Ovary (tissue), 9 donors: Measurements from ENCODE around the gene USP48. TPM values are rescaled to one million over a fixed set of nuclear protein-coding genes. Genes with fewer than 3 reads are reported as not detected.
"Not testable (repeated sequence)": the region's sequence is repeated elsewhere in the genome, so short reads cannot be mapped to it uniquely, and the experiment has no call there.

ENCODE experiments used
- DNase-seq, 5 donors: peaks; one replicate each; pipeline ENCODE4 v3.0.0-alpha.2; 2019 to 2020
- H3K27ac ChIP-seq, 2 donors: fragments of 200-600 bp; one replicate each; pipeline versions ENCODE4 v1.5.1 to v1.8.0; 2019 to 2022
- H3K27me3 ChIP-seq: fragments of 200-600 bp; one replicate; pipeline ENCODE4 v1.8.0; 2022
- H3K36me3 ChIP-seq: fragments of 200-600 bp; sonication (generic); one replicate; pipeline ENCODE4 v1.5.1; 2019
- H3K4me1 ChIP-seq: one replicate; pipeline ENCODE4 v1.8.1; 2013; ENCODE audit warnings: mild to moderate bottlenecking, moderate library complexity; ENCODE audit not compliant: insufficient read depth
- H3K4me3 ChIP-seq: fragments of 200-600 bp; sonication (generic); one replicate; pipeline ENCODE4 v1.5.1; 2017
- H3K9me3 ChIP-seq, 2 donors: fragments of 200-600 bp in 1 of 2; sonication (generic) in 1 of 2; one replicate each; pipeline versions ENCODE4 v1.5.1 to v1.8.1; 2013 to 2019; ENCODE audit warnings: mild to moderate bottlenecking in 1 of 2, moderate library complexity in 1 of 2
- EP300 ChIP-seq: sonication (generic); formaldehyde crosslinking; IDR thresholded peaks from one replicate; pipeline ENCODE4 v1.6.1; 2017; ENCODE audit warnings: antibody characterized with exemption
- POLR2A ChIP-seq: fragments of 450-650 bp; IDR thresholded peaks from one replicate; pipeline ENCODE4 v1.6.1; 2017; ENCODE audit warnings: antibody characterized with exemption, mild to moderate bottlenecking, moderate library complexity
- WGBS, 3 donors: extraction: QIAGEN DNeasy Blood & Tissue Kit in 1 of 3; methylation state at CpG; one replicate each; pipeline versions ENCODE4 v1.1.5 to v1.1.7; 2013 to 2017; 5-methylcytosine and 5-hydroxymethylcytosine counted together
- intact Hi-C, 4 donors: fragments of 100-400 bp; cut with DNase I; formaldehyde crosslinking; loops; one replicate each; pipeline versions ENCODE4 v1.11.0 to v1.15.1; 2022 to 2023
- polyA plus RNA-seq, 2 donors: library from polyadenylated mRNA; stranded (reverse); fragments of 200-250 nt in 1 of 2; fragments of 350-450 nt in 1 of 2; fragmentation: Illumina TruSeq in 1 of 2; extraction: RNeasy Lipid Tissue Mini Kit (QIAGEN cat#74804) in 1 of 2; gene quantifications; one replicate each; pipeline ENCODE4 v1.2.3, GENCODE V29; 2013 to 2014
- total RNA-seq, 7 donors: library from RNA; depleted of rRNA in 2 of 7; stranded (reverse); fragments of >200 nt in 2 of 7; fragmentation: NEBNext Ultra II Directional in 3 of 7; extraction: Animal tissue kit (Norgen Biotek cat#: 25700) in 3 of 7; gene quantifications; one replicate each; pipeline versions ENCODE4 v1.1.0 to v1.2.4, GENCODE V29; 2016 to 2023
- TF ChIP-seq, protein P1 (sequence below), 3 donors: fragments of 450-650 bp in 2 of 3; fragments of 200-600 bp in 1 of 3; IDR thresholded peaks; one replicate each; pipeline versions ENCODE4 v1.5.1 to v1.8.0; 2016 to 2022; ENCODE audit warnings: antibody characterized with exemption in 3 of 3, mild to moderate bottlenecking in 1 of 3
- donor health status: DM: no; HTN: no; CAD: no; lungs with moderate emphysema.
- donor health status: DM: no; HTN: no; CAD: no.
- donor health status: Bipolar disorder and iron deficiency.
- donor health status: DM: yes; HTN: yes; CAD: no.
- donor health status: DM: no; HTN: no; CAD: no.
- donor health status: DM: yes; HTN: yes; CAD: no.

USP48 gene
- total and polyA plus RNA-seq, 9 donors, result 25.2 to 87.1 (median 60.6) TPM

DNA sequence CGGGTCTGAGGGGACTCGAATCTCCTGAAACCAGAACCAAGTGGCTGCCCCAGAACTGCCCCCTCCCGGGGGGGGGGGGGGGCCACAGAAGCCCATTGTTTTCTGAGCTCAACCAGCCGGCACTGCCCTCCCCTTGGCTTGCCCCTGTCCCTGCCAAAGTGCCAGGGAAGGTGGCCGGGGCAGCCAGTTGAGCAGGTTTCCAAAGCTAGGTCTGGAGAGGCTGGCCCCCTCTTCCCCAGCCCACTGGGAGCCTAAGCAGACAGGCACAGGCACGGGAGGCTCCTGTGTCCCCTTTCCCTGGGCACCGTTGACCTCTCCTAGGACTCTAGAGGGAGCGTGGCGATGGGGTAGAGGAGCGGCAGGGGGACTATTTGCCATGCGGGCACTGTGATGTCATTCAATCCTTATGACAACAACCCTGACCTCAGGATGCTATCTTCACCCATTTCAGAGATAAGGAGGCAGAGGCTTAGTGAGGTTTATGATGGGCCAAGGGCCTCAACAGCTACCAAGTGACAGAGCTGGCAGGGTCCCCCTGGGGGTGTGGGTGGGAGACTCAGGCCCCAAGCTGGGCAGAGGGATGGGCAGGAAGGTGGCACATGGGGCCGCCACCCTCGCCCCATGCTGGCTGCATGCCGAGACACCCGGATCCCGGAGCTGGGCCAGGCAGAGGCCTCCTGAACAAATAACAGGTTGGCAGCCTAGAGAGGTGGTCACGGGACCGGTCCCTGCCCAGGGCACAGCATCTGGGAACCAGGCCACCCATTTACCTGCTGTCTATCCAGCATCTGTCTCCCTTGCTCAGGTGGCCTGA is 148.8 kb downstream of the USP48 start:
- Histone ChIP-seq H3K9me3 (no peaks in the 10 kb centered on the region), H3K27me3 (no peaks in the 10 kb centered on the region), H3K4me1 (no peaks in the 10 kb centered on the region), H3K36me3 (no peaks in the 10 kb centered on the region), H3K27ac (no peak overlapping the region), H3K4me3 (no peak overlapping the region)
- WGBS, 3 donors, result 81 to 89% (median 88%) methylated on average over 18 of the region's 18 CpGs
- TF ChIP-seq POLR2A, result no peak
- no peak for DNase-seq
- intact Hi-C loops, result no loop called here

GRCh38 chr1:21633141-21633755 is 149.7 kb downstream of the USP48 start:
- no peak for DNase-seq
- H3K4me3 ChIP-seq, result no peak overlapping the region
- H3K9me3 ChIP-seq, result no peaks in the 10 kb centered on the region
- H3K27ac ChIP-seq, result no peak overlapping the region
- no peaks in the 10 kb centered on the region for H3K4me1 ChIP-seq
- WGBS, 3 donors, result 68 to 76% (median 74%) methylated on average over 7 of the region's 7 CpGs
- TF ChIP-seq EP300 (no peak), POLR2A (no peak)
- TF ChIP-seq, protein P1, sequence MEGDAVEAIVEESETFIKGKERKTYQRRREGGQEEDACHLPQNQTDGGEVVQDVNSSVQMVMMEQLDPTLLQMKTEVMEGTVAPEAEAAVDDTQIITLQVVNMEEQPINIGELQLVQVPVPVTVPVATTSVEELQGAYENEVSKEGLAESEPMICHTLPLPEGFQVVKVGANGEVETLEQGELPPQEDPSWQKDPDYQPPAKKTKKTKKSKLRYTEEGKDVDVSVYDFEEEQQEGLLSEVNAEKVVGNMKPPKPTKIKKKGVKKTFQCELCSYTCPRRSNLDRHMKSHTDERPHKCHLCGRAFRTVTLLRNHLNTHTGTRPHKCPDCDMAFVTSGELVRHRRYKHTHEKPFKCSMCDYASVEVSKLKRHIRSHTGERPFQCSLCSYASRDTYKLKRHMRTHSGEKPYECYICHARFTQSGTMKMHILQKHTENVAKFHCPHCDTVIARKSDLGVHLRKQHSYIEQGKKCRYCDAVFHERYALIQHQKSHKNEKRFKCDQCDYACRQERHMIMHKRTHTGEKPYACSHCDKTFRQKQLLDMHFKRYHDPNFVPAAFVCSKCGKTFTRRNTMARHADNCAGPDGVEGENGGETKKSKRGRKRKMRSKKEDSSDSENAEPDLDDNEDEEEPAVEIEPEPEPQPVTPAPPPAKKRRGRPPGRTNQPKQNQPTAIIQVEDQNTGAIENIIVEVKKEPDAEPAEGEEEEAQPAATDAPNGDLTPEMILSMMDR (IDR thresholded peaks at IDR 0.05), result no peak
- intact Hi-C loops, result no loop called here
- no peaks in the 10 kb centered on the region for H3K27me3 ChIP-seq
- no peaks in the 10 kb centered on the region for H3K36me3 ChIP-seq

DNA sequence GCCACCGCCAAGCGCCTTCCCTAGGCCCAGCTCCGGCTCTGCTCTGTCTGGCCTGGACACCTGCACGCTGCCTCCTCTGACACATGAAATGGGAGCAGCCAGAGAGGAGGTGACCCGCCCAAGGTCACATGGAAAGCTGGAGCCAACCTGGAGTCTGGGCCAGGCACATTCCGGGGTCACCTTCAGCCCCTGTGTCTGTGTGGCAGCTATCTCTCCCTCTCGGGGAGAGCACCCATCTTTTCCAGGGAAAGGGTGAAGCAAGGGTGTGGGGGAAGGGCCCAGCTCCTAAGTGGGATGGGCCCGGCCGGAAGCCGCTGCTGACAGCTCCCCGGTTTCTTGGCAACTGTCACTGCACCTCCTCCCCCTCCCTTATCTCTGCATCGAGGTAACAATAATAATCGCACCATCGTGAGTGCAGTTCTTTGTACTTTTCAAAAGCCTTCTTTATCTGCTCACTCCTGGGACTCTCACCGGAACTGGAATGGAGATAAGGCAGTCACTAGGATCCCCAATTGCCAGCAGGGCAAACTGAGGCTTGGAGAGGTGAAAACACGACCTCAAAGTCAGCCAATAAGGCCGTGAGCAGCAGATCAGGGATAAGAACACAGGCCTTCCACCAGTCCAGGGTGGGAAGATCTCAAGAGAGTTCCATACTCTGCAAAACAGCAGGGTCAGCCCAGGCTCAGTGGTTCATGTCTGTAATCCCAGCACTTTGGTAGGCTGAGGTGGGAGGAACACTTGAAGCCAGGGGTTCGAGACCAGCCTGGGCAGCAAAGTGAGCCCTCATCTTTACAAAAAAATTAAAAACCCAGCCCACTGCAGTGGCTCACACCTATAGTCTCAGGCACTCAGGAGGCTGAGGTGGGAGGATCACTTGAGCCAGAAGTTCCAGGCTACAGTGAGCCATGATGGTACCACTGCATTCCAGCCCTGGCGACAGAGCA is 150.7 kb downstream of the USP48 start:
- Histone ChIP-seq H3K4me1 (no peaks in the 10 kb centered on the region), H3K9me3 (no peaks in the 10 kb centered on the region), H3K27ac (no peak overlapping the region), H3K36me3 (no peaks in the 10 kb centered on the region), H3K4me3 (no peak overlapping the region), H3K27me3 (no peaks in the 10 kb centered on the region)
- intact Hi-C loops, result no loop called here
- WGBS, 3 donors, result 42 to 52% (median 45%) methylated on average over 19 of the region's 19 CpGs
- TF ChIP-seq, protein P1 (IDR thresholded peaks at IDR 0.05), result no peak
- no peak for DNase-seq

DNA sequence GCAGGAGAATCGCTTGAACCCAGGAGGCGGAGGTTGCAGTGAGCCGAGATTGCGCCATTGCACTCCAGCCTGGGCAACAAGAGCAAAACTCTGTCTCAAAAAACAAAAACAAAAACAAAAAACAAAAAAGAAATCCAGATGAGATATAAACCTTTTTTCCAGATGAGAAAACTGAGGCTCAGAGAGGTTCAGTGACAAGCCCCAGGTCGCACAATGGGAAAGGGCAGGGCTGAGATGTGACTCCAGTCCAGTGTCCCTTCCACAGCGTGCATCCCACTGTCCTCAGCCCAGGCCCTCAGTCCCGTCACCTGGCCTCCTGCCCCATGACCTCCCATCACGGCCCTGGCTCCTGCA is 151.4 kb downstream of the USP48 start:
- H3K36me3 ChIP-seq, H3K4me1 ChIP-seq, H3K9me3 ChIP-seq, intact Hi-C loops, H3K27ac ChIP-seq, H3K27me3 ChIP-seq, H3K4me3 ChIP-seq, DNase-seq: not testable (repeated sequence)
- WGBS, 3 donors, result 86 to 90% (median 87%) methylated on average over 8 of the region's 8 CpGs

DNA sequence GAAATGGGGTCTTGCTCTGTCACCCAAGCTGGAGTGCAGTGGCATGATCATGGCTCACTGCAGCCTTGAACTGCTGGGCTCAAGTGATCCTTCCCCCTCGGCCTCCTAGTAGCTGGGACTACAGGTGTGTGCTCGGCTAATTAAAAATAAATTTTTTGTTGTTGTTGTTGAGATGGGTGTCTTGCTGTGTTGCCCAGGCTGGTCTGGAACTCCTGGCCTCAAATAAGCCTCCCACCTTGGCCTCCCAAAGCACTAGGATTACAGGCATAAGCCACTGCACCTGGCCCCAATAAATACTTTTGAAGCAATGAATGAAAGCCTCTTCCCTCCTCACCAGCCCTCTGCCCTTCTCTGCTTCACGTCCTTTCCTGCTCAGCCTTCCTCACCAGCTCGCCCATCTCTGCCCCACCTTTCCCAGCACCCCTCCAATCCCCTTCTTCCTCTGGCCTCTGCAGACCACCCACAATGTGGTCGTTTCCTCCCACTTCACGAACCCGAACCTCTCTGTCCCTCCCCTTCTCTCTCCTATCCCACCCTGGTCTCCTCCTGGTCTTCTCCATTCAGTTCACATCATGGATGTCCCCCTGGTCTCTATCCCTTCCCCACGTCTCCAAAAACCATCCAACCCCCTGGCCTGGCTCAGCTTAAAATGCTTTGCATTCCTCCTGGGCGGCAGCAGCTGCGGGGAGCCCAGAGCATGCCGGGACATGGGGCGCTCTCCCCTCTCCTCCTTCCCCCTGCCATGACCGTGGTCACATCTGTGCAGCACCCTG is 152.2 kb downstream of the USP48 start:
- intact Hi-C loops, result no loop called here
- no peaks in the 10 kb centered on the region for H3K9me3 ChIP-seq
- H3K27me3 ChIP-seq, result no peaks in the 10 kb centered on the region
- H3K4me1 ChIP-seq, result no peaks in the 10 kb centered on the region
- TF ChIP-seq POLR2A (no peak), EP300 (no peak)
- TF ChIP-seq, protein P1 (IDR thresholded peaks at IDR 0.05), result no peak
- no peak for DNase-seq
- 34 to 41% (median 37%) methylated on average over 13 of the region's 13 CpGs for WGBS, 3 donors
- no peaks in the 10 kb centered on the region for H3K36me3 ChIP-seq
- H3K4me3 ChIP-seq, result no peak overlapping the region
- H3K27ac ChIP-seq, result no peak overlapping the region
